NK-92 treated with Interleukin-12 subunit alpha and Interleukin-12 subunit beta, amount 100 ng/mL, for 24 hours (cell line): ENCODE results near the gene DPYSL3.

ENCODE experiments used
- DNase-seq: peaks from one replicate; lab custom pipeline; 2025; lab: John Stamatoyannopoulos, UW

Gene DPYSL3

DNA sequence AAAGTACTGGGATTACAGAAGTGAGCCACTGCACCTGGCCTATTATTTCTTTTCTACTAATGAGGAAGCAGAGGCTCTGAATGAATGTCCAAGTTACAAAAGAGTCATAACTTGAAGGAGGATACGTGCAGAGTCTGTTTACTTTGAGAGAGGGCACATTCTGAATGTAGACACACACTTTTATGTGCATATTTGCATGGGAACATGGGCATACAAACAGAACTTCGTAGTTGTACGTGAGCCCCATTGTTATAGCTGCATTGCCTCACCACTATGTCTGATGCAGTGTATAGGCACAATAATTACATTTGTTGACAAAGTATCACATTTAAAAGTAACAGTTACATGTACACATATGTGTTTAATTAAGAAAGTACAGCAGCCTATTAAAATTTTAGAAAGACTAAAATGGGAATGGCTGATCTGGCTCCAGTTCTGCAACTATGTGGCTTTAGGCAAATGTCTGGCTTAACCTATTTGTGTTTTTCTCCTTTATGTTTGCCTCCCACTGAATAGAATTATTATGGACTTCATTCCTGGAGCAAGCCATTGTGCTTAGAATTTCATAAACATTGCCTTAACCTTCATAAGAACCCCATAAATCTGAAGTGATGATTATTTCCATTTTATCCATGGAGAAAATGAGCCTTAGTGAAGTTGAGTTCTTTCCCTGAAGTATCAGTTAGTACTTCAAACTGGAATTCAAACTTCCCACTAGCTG is 3.0 kb upstream of the DPYSL3 start:
- DNase-seq: no peak

DNA sequence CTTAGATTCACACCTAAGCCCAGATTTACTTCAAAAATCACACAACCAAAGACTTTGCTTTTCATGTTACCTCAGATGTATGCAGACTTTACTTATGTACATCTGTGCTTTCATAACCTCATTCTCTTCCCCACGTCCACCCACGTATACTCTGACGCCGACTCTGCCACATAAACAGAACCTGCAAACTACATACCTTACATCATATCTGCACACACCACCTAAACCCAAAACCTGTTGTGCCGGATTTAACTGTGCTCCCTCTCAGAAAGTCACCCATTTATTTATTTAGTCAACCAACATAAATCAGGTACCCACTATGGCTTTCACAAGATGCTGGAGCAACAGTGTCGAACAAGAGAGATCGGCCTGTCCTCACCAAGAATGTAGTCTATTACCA is 1.0 kb upstream of the DPYSL3 start:
- DNase-seq: no peak

DNA sequence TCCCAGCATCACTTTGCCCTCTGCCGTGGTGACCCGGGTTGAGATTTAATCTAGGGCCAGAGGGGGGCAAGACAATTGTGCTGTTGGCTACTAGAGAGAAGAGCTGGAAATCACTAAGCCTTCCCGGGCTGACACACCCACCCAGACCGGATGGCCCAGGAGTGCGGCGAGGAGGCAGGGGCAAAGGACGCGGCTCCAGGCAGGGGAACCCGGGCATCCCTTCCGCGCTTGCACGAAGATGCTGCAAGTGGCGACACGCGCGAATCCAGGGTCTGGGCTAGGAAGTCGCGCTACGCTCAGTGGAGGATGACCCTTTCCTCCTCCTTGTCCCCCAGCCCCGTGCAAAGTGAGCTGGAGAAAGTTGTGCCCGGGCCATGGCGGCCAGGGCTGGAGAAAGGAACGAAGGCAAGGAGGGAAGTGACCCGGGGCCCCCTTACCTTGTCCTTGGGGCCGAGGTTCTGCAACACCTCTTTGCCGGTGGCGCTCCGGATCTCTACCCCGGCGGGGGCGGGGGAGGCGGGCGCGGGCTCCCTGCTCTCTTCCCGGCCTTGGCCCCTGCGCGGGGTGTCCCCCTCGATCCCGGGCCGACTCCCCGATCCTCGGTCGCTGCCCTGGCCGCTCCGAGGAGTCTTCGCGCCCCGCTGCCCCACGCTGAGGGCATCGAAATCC is 693 bp downstream of the DPYSL3 start:
- no peak for DNase-seq

DNA sequence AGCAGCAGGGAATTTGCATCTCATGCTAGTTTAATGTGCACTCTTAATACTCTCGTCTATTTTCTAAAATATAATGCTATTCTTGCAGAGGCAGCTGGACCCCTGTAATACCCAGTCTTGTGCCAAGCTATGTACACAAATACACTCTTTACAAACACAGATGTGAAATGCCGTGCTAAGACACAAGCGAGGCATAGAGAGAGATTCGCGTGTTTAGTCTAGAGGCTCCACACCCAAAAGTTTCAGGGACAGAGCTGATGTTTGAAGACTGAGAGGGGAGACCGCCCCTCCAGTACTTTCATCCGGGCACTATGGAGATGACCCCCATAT is 1.2 kb downstream of the DPYSL3 start:
- DNase-seq: no peak

DNA sequence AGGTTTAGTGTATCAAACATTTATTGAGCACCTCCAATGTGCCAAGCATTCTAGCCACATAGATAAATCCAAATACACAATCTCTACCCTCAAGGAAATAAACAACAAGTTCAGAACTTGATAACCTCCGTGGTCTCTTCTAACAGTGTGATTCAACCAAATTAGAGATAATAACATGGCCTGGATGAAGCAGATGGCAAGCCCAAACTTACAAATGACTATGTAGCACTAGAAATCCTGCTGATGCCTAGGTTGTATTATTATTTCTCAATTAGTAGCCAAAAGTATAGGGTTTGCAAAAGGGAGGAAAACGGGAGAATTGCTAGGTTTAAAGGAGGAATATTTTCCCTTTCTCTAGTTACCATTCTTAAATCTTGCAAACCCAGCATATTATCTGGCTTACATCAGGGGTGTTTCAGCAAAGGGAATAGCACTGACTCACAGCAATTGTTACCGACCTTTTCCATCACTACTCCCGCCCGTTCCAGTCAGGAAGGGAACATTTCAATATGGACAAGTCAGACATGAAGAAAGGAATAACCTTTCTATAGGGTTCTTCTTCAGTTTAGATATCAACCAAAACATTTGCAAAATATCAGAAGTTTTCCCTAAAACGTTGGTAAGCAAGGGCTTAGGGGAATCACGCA is 2.3 kb downstream of the DPYSL3 start:
- no peak for DNase-seq

DNA sequence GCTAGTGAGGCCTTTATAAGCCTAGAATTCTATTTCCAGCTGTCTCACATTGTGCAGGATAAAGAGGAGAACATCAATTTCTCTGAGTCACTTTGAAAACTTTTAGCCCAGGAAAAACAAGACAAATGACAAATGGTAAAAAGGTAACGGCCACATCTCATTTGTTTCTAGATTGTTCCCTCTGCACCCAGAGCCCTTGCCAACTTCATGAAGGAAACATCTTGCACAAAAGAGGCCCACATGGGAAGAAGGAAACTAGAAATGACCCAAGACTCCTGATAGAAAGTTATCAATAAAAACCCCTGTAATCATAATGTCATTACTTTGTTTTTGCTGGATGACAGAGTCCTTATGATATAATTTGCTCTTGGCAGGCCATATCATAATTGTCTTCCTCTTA is 5.3 kb downstream of the DPYSL3 start:
- DNase-seq: no peak

DNA sequence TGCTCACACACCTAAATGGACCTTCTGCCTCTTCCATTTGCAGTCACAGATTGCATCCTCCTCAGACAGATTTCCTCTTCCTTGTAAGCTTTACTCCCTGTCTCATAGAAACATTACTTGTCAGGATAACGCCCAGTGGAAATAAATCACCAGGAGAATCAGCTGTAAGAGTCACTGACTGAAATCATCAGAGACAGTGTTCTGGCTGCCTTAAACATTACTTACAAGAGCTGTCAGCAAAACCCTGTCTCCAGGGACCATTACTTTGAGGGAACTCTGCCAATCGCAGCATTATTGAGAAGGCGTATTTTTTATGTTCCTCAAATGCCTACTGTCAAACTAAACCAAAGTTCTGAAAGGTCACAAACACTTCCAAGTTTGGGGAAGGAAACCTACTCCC is 5.9 kb downstream of the DPYSL3 start:
- DNase-seq: no peak

DNA sequence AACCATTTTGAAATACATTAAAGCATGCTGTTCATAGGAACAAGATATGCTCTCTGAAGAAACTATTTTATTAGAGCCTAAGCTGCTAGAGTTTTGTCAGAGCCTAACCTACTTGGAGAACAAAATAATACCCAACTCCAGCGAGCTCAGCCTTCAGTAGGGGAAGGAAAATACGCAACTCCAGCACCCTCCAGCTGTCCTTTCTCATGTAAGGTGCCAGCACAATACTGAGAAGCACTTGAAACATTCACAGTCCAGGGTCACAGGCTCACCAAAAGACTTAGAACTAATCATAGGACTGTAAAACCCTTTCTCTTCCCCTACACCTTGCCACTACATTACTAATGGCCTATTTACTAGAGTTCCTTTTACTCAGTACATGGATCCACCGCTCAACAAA is 18.9 kb downstream of the DPYSL3 start:
- DNase-seq: no peak

DNA sequence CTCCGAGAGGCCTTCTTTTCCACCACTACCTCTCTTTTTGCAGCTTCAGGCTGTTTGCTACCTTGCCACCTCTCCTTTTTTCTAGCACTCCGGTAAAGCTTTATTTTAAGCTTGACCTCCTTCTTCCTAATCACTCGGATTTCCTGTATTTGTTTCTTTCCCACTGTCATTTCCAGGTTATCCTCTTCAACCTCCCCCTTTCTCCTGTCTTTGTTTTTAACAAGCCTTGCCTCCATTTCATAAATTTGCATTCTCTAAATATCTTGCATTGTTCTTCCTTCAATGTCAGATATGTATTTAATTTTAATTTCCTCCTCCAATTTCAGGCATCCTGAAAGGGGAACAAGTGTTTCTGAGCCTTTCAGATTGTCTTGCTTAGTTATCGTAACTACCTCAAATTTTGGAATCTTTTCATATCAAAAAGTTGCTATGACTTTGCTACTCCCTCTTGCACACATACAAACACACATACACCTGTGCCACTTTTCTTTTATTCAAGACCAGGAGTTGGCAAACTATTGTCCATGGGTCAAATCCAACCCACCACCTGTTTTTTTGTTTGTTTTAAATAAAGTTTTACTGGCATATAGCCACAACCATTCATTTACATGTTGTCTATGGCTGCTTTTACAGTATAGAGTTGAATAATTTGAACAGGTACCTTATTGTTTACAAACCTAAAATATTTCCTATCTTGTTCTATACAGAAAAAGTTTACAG is 22.7 kb downstream of the DPYSL3 start:
- no peak for DNase-seq

DNA sequence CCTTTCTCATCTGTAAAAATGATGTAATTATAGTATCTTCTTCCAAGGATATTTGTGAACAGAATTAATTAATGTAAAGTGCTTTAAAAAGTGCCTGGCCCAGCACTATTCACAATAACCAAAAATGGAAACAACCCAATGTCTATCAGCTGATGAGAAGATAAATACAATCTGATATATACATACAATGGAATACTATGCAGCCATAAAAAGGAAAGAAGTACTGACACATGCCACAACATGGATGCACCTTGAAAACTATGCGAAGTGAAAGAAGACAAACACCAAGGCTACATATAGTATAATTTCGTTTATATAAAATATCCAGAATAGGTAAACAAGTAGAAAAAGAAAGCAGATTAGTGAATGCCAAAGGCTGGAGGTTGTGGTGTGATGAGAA is 24.1 kb downstream of the DPYSL3 start:
- no peak for DNase-seq

DNA sequence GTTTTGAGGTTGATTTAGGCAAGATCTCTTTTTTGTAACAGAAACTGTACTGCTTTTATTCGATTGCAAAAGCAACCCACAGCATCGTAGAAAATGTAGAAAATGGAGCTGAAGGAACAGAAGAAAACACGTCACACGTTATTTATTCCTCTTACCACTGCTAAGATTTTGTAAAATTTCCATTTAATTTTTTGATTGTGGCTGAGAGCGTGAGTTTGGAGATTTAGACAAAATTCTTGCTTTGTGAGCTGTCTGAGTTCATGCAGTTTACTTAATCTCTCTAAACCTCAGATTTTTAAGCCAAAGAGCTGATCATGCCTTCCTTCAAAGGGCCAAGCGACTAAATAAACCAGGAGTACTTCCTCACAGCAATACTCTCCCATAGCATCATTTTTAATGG is 24.8 kb downstream of the DPYSL3 start:
- no peak for DNase-seq

DNA sequence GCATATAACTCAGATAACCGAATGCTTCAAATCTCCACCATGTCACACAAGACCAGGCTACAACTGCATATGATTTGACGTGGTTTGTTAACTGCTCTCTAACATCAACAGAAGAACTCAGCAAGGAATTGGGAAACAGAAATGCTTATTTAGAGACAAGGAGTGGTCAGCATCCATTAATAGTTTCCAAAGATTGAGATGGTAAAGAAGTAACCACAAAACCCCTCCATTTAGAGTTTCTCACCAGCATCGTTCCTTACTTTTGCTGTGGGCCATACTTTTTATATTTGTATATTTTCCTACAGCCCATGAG is 25.2 kb downstream of the DPYSL3 start:
- no peak for DNase-seq

DNA sequence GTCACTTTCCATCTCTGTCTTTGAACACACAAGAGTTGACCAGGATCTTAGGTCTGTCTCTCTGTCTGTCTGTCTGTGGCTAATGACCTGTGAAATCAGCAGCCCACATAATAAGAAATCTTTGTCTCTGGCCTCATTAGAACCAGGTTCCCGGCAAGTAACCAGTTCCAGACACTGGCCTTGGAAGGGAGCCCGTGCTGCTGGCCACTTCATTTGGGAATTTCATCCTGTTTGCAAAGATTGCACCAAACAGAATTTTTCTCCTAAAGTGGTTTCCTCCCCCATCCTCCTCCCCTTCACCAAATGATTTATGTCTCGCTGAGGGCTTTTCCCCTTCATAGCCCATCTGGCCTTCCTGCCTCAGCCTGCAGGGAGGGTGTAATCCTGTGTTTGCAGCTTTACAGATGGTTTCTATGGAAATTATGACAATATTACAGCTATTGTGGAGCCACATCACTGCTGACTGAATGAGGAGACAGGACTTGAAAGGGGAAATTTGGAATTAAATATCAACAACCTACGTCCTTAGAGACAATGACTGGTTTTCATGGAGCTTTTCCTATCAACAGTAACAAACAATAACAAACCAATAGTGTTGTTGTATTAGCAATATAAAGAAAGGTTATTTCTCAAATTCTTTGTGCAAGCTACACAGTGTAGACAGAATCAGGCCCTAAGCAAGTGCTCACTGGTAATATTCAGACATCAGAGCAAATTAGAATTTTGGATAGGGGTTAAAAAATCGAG is 25.7 kb downstream of the DPYSL3 start:
- DNase-seq: no peak

DNA sequence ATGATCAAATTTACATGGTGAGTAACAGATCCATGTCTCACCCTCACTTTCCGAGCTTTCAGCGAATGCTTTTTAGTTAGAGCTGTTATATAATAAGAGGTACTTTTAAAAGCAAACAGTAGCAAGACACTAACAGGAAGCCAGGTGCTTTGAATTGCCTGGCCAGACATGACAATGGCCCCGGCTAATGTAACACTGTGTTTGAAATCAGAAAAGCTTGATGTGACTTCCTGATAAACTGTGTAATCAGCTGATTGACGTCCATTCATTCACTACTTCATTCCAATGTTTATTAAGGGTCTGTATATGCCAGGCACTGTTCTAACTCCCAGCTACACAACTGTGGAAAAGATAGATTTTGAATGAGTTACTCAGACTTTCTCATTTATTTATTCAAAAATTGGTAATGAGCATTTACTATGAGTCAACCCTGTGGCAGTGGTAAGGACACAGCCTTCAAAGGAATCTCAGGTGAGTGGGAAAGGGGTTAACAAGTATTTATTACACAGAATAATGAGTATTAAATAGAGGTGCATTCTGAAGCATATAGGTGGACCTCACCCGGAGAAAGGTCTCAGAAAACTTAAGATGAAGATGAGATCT is 26.6 kb downstream of the DPYSL3 start:
- no peak for DNase-seq

DNA sequence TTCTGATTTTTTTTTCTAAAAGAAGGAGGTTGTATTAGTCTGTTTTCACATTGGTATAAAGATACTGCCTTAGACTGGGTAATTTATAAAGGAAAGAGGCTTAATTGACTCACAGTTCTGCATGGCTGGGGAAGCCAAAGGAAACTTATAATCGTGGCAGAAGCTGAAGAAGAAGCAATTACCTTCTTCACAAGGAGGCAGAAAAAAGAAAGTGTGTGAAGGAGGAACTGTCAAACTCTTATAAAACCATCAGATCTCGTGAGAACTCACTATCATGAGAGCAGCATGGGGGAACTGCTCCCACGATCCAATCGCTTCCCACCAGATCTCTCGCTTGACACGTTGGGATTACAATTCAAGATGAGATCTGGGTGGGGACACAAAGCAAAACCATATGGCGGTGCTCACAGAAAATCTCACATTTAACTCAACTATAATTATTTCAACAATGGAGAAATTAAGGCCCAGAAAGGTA is 27.1 kb downstream of the DPYSL3 start:
- no peak for DNase-seq

DNA sequence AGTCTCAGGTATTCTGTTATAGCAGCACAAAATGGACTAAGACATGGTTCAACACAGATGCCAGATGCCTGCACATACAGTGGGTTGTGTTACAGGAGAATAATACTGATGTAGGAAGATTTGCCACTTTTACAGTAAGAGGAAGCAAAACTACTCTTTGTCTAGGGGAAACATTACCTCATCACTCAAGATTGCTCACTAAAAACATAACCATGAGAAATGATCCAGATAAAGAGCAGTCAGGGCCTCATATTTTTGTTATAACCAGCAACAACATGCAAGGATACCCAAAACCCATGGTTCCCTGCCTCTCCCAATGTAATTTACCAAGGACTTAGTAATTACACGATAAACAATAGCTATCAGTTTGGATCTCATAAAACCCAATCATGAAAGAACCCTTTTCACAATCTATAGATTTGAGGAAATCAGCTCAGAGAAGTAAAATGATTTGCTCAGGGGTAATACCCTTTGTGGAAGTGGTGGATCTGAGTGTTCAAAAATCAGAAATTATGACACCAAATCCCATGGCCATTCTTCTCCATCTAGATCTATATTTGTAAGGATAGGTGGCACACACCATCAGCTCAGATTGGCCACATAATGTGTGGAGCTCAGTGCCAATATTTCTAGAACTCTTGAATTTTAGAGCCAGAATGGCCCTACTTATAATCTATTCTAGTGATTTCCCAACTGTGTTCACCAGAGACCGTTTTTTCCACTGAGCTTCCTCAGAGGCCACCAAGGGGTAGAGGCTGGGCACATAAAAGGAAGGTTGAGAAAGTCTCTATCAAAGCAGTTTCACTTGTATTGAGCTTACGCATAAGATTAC is 27.8 kb downstream of the DPYSL3 start:
- no peak for DNase-seq

DNA sequence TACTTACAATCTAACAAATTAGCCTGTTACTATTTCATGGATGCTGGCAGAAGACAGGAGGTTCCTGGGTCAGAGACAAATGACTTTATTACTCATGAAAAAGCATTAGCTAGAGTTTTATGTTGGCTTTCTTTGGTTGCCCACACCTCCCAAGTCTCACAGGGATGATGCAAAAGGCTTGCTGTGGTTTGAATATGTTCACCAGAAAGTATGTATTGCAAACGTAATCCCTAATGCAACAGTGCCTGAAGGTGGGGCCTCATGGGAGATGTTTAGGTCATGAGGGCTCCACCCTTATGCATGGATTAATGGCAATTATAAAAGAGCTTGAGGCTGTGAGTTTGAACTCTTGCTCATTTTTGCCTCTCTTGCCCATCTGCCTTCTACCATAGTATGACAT is 28.5 kb downstream of the DPYSL3 start:
- no peak for DNase-seq

DNA sequence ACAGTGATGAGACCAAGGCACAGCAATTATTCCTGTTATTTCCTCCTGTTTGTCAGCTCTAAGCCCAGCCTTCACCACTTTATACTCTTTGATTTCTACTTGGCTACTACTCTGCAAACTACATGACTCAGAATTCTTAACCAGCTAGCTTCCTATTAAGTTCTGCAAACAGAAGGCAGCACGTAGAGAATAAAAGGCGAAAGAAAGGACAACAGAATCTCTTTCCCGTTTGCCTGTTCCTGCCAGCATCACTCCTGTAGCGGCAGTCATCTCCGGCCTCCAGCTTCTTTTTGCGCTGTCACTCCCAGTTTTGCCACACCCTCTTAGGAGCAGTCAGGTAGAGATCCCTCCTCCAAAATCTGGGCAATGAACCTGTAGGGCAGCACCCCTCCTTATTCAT is 29.9 kb downstream of the DPYSL3 start:
- DNase-seq: no peak

DNA sequence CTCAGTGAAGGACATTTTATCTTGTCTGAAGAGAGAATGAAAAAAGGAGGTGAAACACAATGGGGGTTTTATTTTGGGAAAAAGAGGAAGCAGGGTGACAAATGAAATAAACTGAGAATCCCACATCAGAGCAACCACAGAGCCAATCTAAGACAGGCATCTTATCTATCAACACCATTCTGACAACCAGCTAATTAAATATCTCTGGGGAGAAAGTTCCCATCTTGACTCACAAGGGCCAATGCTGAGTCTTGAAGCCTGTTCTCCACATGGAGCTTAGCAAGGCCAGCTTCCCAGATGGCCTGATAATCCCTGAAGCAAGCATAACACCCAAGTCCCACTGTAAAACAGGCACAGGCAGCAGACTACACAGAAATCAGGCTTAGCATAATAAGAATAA is 30.4 kb downstream of the DPYSL3 start:
- no peak for DNase-seq

DNA sequence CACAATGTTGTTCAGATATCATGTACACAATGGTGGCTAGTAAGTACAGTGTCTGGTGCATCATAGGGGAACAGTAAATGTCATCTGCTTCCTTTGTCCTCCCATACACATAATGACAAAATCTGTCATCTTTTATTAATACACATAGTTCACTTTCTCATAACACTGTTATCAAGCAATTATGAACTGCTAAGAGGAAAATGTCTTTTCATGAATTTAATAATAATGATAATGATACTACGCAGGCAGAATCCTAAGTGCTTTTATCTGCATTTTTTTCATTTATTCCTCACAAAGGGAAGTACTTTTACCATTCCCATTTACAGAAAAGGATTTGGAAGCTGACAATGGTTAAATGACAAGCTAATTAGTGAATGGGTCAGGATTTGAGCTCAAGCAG is 35.7 kb downstream of the DPYSL3 start:
- DNase-seq: no peak
